T-cell (primary cell): ENCODE results near the gene LYZL2. TPM values are rescaled to one million over a fixed set of nuclear protein-coding genes. Genes with fewer than 3 reads are reported as not detected.
"Not testable (repeated sequence)": the region's sequence is repeated elsewhere in the genome, so short reads cannot be mapped to it uniquely, and the experiment has no call there.

Experiments
- ATAC-seq, 4 experiments: fragments of 200-7000 bp in 3 of 4; fragments of 150-1000 bp in 1 of 4; cut with Tn5 transposase; replicated peaks in 1 of 4; 1 replicate in 3 of 4; 2 replicates in 1 of 4; pipeline ENCODE4 v1.10.0; 2021; ENCODE audit warnings: moderate library complexity in 3 of 4, mild to moderate bottlenecking in 2 of 4, moderate number of reproducible peaks in 1 of 4
- CTCF ChIA-PET, 2 donors: fragments of 300-600 bp; sonication (Branson Sonifier 250); formaldehyde crosslinking; loops; one replicate each; lab custom pipeline; 2022; ENCODE audit warnings: antibody characterized with exemption in 2 of 2; lab: Charles Lee
- POLR2A ChIA-PET, 2 donors: fragments of 300-600 bp; sonication (Branson Sonifier 250); formaldehyde crosslinking; loops; one replicate each; lab custom pipeline; 2022; ENCODE audit warnings: antibody characterized with exemption in 2 of 2; lab: Charles Lee
- DNase-seq, 35 experiments: peaks; one replicate each; pipeline versions ENCODE4 v3.0.0 to v3.0.0-alpha.2; 2013 to 2023
- H3K27ac ChIP-seq: one replicate; pipeline ENCODE4 v1.5.1; 2013; ENCODE audit warnings: low read length
- H3K27me3 ChIP-seq, 2 experiments: replicated peaks in 1 of 2; 1 replicate in 1 of 2; 2 replicates in 1 of 2; pipeline versions ENCODE4 v1.6.1 to v1.7.0; 2013; ENCODE audit warnings: low read length in 1 of 2, mixed read lengths in 1 of 2; ENCODE audit not compliant: control insufficient read depth in 2 of 2, insufficient read depth in 2 of 2; ENCODE audit errors: extremely low read depth in 1 of 2
- H3K36me3 ChIP-seq, 2 donors: 1 replicate in 1 of 2; 2 replicates in 1 of 2; pipeline versions ENCODE4 v1.6.1 to v1.7.0; 2013; ENCODE audit warnings: low read length in 1 of 2; ENCODE audit not compliant: control insufficient read depth in 2 of 2, insufficient read depth in 1 of 2; ENCODE audit errors: extremely low read depth in 1 of 2
- H3K4me1 ChIP-seq, 2 experiments: 1 replicate in 1 of 2; 2 replicates in 1 of 2; pipeline versions ENCODE4 v1.6.1 to v1.7.0; 2013; ENCODE audit warnings: low read length in 2 of 2, mixed read lengths in 1 of 2; ENCODE audit not compliant: insufficient read depth in 2 of 2, control insufficient read depth in 1 of 2; ENCODE audit errors: extremely low read depth in 1 of 2
- H3K4me3 ChIP-seq, 2 donors: 1 replicate in 1 of 2; 2 replicates in 1 of 2; pipeline versions ENCODE4 v1.5.1 to v1.7.0; 2013; ENCODE audit warnings: mild to moderate bottlenecking in 2 of 2, low read length in 1 of 2, moderate library complexity in 1 of 2; ENCODE audit not compliant: control insufficient read depth in 1 of 2; ENCODE audit errors: extremely low read depth in 1 of 2
- H3K9me3 ChIP-seq: 2 replicates; pipeline ENCODE4 v1.7.0; 2013
- H3K27ac Mint-ChIP-seq, 2 donors: one replicate each; pipeline ENCODE4 v1.8.0; 2020 to 2021; ENCODE audit warnings: mild to moderate bottlenecking in 2 of 2, mixed read lengths in 2 of 2
- H3K27me3 Mint-ChIP-seq, 2 donors: one replicate each; pipeline ENCODE4 v1.8.0; 2021 to 2022; ENCODE audit warnings: mixed read lengths in 2 of 2
- H3K36me3 Mint-ChIP-seq: one replicate; pipeline ENCODE4 v1.8.0; 2021; ENCODE audit warnings: mixed read lengths
- H3K4me1 Mint-ChIP-seq, 3 donors: one replicate each; pipeline ENCODE4 v1.8.0; 2020 to 2022; ENCODE audit warnings: mixed read lengths in 3 of 3, mild to moderate bottlenecking in 1 of 3
- H3K4me3 Mint-ChIP-seq, 3 donors: one replicate each; pipeline ENCODE4 v1.8.0; 2020 to 2022; ENCODE audit warnings: mild to moderate bottlenecking in 3 of 3, mixed read lengths in 3 of 3, moderate library complexity in 3 of 3
- H3K9me3 Mint-ChIP-seq, 3 donors: one replicate each; pipeline ENCODE4 v1.8.0; 2020 to 2022; ENCODE audit warnings: mixed read lengths in 3 of 3
- WGBS: methylation state at CpG from one replicate; pipeline ENCODE4 v1.1.5; 2013; ENCODE audit warnings: missing lambda C conversion rate; ENCODE audit not compliant: insufficient coverage; 5-methylcytosine and 5-hydroxymethylcytosine counted together
- total RNA-seq, 35 experiments: library from RNA in 6 of 35; stranded (reverse) in 6 of 35; fragments of 120-200 nt in 1 of 35; gene quantifications; one replicate each; pipeline versions ENCODE4 v1.2.1 to v1.2.4 and lab custom pipeline; 2013 to 2026

LYZL2 gene
- total RNA-seq, 5 donors from 2014 or later (not counting 1 experiment from before 2014, with no cell fraction given), result not detected

DNA sequence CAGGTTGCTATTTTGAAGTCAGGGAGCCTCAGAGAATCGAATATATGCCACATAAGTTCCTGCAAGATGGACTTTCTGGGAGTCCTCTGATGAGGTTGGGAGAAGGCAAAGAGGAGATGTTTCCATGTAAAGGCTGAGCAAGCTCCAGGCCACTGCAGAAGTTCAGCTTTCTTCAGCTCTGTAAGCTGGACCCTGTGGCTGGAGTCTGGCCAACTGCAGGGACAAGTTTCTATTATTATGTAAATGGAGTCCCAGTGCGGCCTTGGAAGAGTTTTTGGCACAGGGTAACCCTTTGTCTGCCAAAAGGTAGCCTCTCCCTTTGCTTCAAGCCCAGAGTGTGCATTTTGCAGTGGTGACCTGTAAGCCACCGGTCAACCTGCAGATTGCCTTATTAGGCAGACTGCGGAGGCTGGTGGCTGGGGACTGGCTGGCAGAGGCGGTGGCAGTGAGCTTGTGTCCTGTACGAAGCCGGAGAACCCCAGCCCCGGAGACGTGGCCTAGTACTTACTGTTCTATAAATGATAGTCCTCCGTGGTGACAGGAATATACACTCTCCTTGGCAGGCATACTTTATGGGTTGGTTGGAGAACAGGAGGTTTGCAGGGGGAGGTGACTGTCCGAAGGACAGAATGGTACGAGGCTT is 14.1 kb upstream of the LYZL2 start:
- H3K27ac Mint-ChIP-seq, POLR2A ChIA-PET, CTCF ChIA-PET, ATAC-seq, H3K9me3 ChIP-seq, H3K36me3 ChIP-seq, H3K4me1 ChIP-seq, DNase-seq, H3K4me3 Mint-ChIP-seq, H3K4me1 Mint-ChIP-seq, H3K9me3 Mint-ChIP-seq, H3K4me3 ChIP-seq, H3K27ac ChIP-seq, H3K36me3 Mint-ChIP-seq: not testable (repeated sequence)
- H3K27me3 Mint-ChIP-seq, result peaks cover 43 to 47% of the 10 kb centered on the region in 2 donors
- H3K27me3 ChIP-seq, result peaks cover 3 to 24% of the 10 kb centered on the region in 2 experiments
- 91% methylated on average over 7 of the region's 12 CpGs for WGBS

DNA sequence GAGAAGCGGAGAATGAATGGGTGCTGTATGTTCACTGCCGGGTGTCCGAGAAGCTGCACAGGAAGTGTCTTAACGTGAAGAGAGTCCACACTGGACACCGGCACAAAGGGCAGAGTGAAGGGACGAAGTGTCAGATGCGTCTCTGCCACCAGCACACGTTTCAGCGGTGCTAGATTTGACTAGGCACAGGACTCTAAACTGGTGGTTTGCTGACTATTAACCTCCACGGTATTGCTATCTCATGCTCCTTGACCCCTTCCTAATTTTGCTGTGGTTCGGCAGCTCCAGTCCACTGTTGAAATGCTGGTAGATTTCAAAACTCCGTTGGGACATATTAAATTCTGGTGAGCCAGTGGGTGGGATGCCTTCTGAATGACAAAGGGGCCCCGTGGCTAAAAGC is 13.3 kb upstream of the LYZL2 start:
- H3K4me3 Mint-ChIP-seq, CTCF ChIA-PET, ATAC-seq: not testable (repeated sequence)

DNA sequence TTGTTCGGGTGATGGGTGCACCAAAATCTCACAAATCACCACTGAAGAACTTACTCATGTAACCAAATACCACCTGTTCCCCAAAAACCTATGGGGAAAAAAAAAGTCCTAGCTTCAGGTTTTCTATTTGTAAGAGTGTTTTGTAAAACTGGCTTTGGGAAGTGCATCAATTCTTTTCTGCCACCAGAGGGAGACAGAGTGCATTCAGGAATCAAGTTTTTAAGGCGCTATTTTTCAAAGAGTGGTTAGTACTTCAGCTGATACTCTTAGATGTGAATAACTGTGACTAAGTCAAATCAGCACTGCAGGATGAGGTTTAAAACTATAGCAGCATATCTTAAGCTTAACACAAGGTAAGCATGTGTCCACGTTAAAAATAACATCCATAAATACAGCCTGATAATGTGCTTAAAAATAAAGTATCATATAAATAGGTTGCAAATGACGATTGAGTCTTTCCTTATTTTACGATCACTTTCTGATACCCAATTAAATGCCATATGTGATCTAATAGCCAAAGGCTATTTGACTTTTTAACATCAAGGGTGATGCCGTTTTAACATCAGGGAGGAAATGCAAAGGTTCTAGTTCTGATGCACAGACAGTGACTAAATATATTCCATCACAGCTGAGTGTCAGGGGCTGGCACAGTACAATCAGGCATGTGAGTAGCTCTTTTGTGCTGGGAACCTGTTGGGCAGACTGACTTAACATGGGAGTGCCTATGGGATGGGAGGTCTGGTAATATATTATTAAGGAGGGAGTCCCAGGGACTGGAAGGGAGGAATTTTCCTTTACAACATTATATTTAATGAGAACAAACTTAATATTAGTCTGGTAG is 10.6 kb upstream of the LYZL2 start:
- H3K36me3 ChIP-seq, result no peaks in the 10 kb centered on the region
- ChIA-PET POLR2A (no interaction called here), CTCF (interaction anchor here (0.6 to 1.8 kb wide), 13 partner anchors 11 to 1725 kb away, joined by 3 to 10 read pairs (median 3); no protein-coding TSS in a partner anchor)
- H3K9me3 Mint-ChIP-seq, result no peaks in the 10 kb centered on the region
- H3K27ac ChIP-seq, result no peak overlapping the region
- 0% methylated on average over 1 of the region's 6 CpGs for WGBS
- no peak overlapping the region for H3K27ac Mint-ChIP-seq
- no peaks in the 10 kb centered on the region for H3K9me3 ChIP-seq
- H3K4me1 Mint-ChIP-seq, result peaks cover 0 to 3% (median 0%) of the 10 kb centered on the region in 3 donors
- H3K27me3 ChIP-seq, result peaks cover 5 to 6% of the 10 kb centered on the region in 2 experiments
- peak in 4 of 35 experiments; percentile 4 to 76 (median 8) for DNase-seq
- H3K36me3 Mint-ChIP-seq, result no peaks in the 10 kb centered on the region
- H3K27me3 Mint-ChIP-seq, result peaks cover 37 to 38% of the 10 kb centered on the region in 2 donors
- ATAC-seq, result peak in 1 of 4 experiments; percentile 28
- no peak overlapping the region for H3K4me3 ChIP-seq
- H3K4me1 ChIP-seq, result no peaks in the 10 kb centered on the region
- no peak overlapping the region for H3K4me3 Mint-ChIP-seq

More for the DNA sequence above, 13.3 kb upstream of the LYZL2 start:
- H3K36me3 ChIP-seq, H3K9me3 ChIP-seq, DNase-seq, H3K9me3 Mint-ChIP-seq, H3K4me3 ChIP-seq, H3K27ac ChIP-seq, POLR2A ChIA-PET, H3K27ac Mint-ChIP-seq, H3K4me1 ChIP-seq, H3K36me3 Mint-ChIP-seq, H3K4me1 Mint-ChIP-seq: not testable (repeated sequence)
- H3K27me3 ChIP-seq, result peaks cover 3 to 24% of the 10 kb centered on the region in 2 experiments
- no CpG with 5 or more reads among the region's 13 CpGs for WGBS
- H3K27me3 Mint-ChIP-seq, result peaks cover 43 to 44% of the 10 kb centered on the region in 2 donors

DNA sequence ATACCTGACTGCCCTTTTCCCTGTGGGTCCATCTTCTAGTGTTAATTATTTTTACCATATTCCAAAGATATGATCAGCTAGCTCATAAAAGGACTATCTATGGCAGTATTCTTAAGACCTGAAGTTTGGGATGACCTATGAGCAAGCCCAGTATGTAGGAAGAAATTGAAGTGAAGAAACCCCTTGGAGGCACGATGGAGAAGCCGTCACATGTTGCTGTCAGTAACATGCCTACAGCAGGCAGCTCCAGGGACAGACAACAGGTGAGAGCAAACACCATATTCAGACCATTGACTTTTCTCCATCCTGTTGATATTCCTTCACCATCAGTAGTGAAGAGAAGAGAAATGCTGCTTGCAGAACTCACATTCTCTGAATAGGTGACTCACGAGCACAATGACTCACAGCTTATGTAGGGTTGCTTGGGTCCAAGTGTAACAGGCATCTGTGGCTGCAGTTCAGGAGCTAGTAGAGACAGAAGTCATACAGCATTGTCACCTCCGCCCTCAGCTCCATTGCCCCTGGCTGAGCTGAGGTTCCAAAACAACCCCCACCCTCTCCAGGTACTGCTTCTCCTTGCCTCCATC is 8.4 kb upstream of the LYZL2 start:
- no peaks in the 10 kb centered on the region for H3K36me3 ChIP-seq
- CTCF ChIA-PET, result interaction anchor here (0.6 to 1.0 kb wide), 3 partner anchors 9 to 943 kb away, joined by 3 to 5 read pairs (median 3); partner anchors contain the start of gene LYZL2 (in 1 of the 2)
- no peak overlapping the region for H3K27ac Mint-ChIP-seq
- no peak overlapping the region for H3K27ac ChIP-seq
- H3K4me3 Mint-ChIP-seq, result no peak overlapping the region
- ATAC-seq (no peak), DNase-seq (no peak)
- H3K27me3 Mint-ChIP-seq, result peaks cover 32 to 34% of the 10 kb centered on the region in 2 donors
- H3K4me1 ChIP-seq, result no peaks in the 10 kb centered on the region
- no peaks in the 10 kb centered on the region for H3K36me3 Mint-ChIP-seq
- H3K27me3 ChIP-seq, result peaks cover 2 to 5% of the 10 kb centered on the region in 2 experiments
- H3K9me3 ChIP-seq, result no peaks in the 10 kb centered on the region
- H3K4me1 Mint-ChIP-seq, result no peaks in the 10 kb centered on the region
- H3K9me3 Mint-ChIP-seq, result no peaks in the 10 kb centered on the region
- POLR2A ChIA-PET, result no interaction called here
- no peak overlapping the region for H3K4me3 ChIP-seq
- 33% methylated on average over 1 of the region's 4 CpGs for WGBS

DNA sequence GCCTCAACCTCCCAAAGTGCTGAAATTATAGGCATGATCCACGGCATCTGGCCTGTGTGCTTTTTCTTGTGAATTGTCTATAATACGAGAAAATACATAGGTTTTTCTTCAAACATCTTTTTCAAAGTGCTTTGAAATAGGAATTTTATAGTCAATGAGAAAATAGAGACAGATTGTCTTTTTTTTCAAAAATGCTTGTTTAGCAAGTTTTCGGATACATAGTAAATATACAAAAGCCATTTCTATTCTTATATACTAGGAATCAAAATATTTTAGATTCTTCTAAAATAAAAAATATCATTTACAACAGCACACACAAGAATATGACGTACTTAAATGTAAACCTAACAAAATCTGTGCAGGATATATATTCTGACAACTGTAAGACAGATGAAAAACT is 1.6 kb upstream of the LYZL2 start:
- ChIA-PET POLR2A (no interaction called here), CTCF (no interaction called here)
- Mint-ChIP-seq H3K36me3 (no peaks in the 10 kb centered on the region), H3K27ac (no peak overlapping the region), H3K9me3 (no peaks in the 10 kb centered on the region), H3K27me3 (peaks cover 18 to 22% of the 10 kb centered on the region in 2 donors), H3K4me1 (no peaks in the 10 kb centered on the region), H3K4me3 (no peak overlapping the region)
- Histone ChIP-seq H3K4me3 (no peak overlapping the region), H3K4me1 (no peaks in the 10 kb centered on the region), H3K27me3 (peaks cover 1% of the 10 kb centered on the region in 2 experiments), H3K27ac (no peak overlapping the region), H3K9me3 (no peaks in the 10 kb centered on the region), H3K36me3 (no peaks in the 10 kb centered on the region)
- no peak for ATAC-seq
- DNase-seq, result no peak
- no CpG with 5 or more reads among the region's 4 CpGs for WGBS

DNA sequence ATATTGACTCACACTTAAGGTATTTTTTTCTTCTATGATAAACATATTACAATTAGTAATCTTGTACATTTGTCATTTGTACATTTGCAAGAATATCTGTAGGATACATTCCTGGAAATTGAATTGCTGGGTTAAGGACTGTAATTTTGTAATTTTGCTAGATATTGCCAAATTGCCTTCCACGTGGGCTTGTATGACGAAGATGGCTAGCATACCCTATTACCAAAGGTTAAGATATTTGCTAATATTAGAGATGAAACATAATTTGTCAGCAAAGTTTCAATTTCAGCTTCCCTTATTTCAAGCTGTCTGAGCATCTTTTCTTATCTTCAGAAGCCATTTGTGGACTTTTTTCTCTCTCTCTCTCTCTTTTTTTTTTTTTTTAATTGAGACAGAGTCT is 1.0 kb upstream of the LYZL2 start:
- no peaks in the 10 kb centered on the region for H3K4me1 ChIP-seq

More for the DNA sequence above, 1.0 kb upstream of the LYZL2 start:
- CTCF ChIA-PET, result no interaction called here
- Mint-ChIP-seq H3K4me1 (no peaks in the 10 kb centered on the region), H3K4me3 (no peak overlapping the region), H3K9me3 (no peaks in the 10 kb centered on the region), H3K27me3 (peaks cover 14 to 19% of the 10 kb centered on the region in 2 donors), H3K36me3 (no peaks in the 10 kb centered on the region), H3K27ac (no peak overlapping the region)
- Histone ChIP-seq H3K4me3 (no peak overlapping the region), H3K27me3 (peaks cover 0 to 4% of the 10 kb centered on the region in 2 experiments), H3K9me3 (no peaks in the 10 kb centered on the region), H3K36me3 (no peaks in the 10 kb centered on the region), H3K27ac (no peak overlapping the region)
- no peak for ATAC-seq
- no peak for DNase-seq
- POLR2A ChIA-PET, result interaction anchor here in 1 of 2 donors (0.5 kb wide), 1 partner anchor 1227 kb away, joined by 3 read pairs; no protein-coding TSS in a partner anchor
- WGBS, result no CpG with 5 or more reads among the region's 2 CpGs
